D721Med (cell line): ENCODE measurements around the gene KCNA2.

Experiments
- DNase-seq: peaks from one replicate; pipeline ENCODE4 v3.0.0; 2011; ENCODE audit warnings: low spot score; ENCODE audit not compliant: insufficient read length
- FAIRE-seq: peaks from 2 replicates; lab custom pipeline; 2011; peaks lifted over from hg19 to GRCh38; lab: Jason Lieb, UNC
- TF ChIP-seq, protein P1 (sequence below): IDR thresholded peaks from 2 replicates; pipeline ENCODE4 v1.5.1; 2012; ENCODE audit warnings: mild to moderate bottlenecking, control low read depth; ENCODE audit not compliant: insufficient read depth; ENCODE audit errors: missing control alignments

The KCNA2 gene

GRCh38 chr1:110594456-110595352 lies 11.5 kb downstream of the KCNA2 start:
- no peak for DNase-seq
- no peak for FAIRE-seq
- TF ChIP-seq, protein P1, sequence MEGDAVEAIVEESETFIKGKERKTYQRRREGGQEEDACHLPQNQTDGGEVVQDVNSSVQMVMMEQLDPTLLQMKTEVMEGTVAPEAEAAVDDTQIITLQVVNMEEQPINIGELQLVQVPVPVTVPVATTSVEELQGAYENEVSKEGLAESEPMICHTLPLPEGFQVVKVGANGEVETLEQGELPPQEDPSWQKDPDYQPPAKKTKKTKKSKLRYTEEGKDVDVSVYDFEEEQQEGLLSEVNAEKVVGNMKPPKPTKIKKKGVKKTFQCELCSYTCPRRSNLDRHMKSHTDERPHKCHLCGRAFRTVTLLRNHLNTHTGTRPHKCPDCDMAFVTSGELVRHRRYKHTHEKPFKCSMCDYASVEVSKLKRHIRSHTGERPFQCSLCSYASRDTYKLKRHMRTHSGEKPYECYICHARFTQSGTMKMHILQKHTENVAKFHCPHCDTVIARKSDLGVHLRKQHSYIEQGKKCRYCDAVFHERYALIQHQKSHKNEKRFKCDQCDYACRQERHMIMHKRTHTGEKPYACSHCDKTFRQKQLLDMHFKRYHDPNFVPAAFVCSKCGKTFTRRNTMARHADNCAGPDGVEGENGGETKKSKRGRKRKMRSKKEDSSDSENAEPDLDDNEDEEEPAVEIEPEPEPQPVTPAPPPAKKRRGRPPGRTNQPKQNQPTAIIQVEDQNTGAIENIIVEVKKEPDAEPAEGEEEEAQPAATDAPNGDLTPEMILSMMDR: no peak

GRCh38 chr1:110593902-110594301 lies 12.3 kb downstream of the KCNA2 start:
- DNase-seq: no peak
- FAIRE-seq: no peak
- TF ChIP-seq, protein P1: no peak

- no peak for DNase-seq
- TF ChIP-seq, protein P1: no peak
- FAIRE-seq: no peak
Measured at GRCh38 chr1:110591956-110592355, 14.2 kb downstream of the KCNA2 start.

- TF ChIP-seq, protein P1: no peak
- FAIRE-seq: no peak
- DNase-seq: no peak
Measured at GRCh38 chr1:110588991-110589390, 17.2 kb downstream of the KCNA2 start.

- FAIRE-seq (no peak), DNase-seq (no peak)
- TF ChIP-seq, protein P1: no peak
Measured at GRCh38 chr1:110588486-110588885, 17.7 kb downstream of the KCNA2 start.

DNA sequence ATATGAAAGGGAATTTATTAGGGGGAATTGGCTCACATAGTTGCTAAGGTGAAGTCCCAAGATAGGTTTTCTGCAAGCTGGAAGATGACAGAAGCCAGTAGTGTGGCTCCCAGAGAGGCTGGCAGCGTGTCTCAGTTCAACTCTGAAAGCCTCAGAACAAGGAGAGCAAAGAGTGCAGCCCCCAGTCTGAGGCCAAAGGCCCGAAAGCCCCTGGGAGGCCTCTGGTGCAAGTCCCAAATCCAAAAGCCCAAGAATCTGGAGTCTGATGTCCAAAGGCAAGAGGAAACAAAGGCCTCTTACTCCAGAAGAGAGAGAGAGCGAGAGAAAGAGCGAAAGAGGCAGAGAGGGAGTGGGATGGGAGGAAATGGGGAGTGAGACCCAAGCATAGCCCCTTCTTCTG lies 18.3 kb downstream of the KCNA2 start:
- TF ChIP-seq, protein P1: no peak
- FAIRE-seq (no peak), DNase-seq (no peak)

- FAIRE-seq: no peak
- TF ChIP-seq, protein P1: no peak
- no peak for DNase-seq
Measured at GRCh38 chr1:110585481-110585880, 20.7 kb downstream of the KCNA2 start.
